Neural cell (in vitro differentiated cells): ENCODE results near the gene TAP1. TPM values are rescaled to one million over a fixed set of nuclear protein-coding genes. Genes with fewer than 3 reads are reported as not detected.

Experiments
- H2AFZ ChIP-seq: fragments of 200-600, 300-800 bp; sonication (generic), shearing (Covaris generic); 2 replicates; pipeline ENCODE4 v1.6.0; 2014; ENCODE audit warnings: low read depth, mild to moderate bottlenecking, antibody characterized with exemption, low read length, moderate library complexity
- H3F3A ChIP-seq: fragments of 200-600 bp; shearing (Covaris generic); 2 replicates; pipeline ENCODE4 v1.6.1; 2016; ENCODE audit warnings: mild to moderate bottlenecking, moderate library complexity, mixed read lengths, antibody characterized with exemption, low read length; ENCODE audit not compliant: insufficient read depth, poor library complexity, severe bottlenecking
- H3K27ac ChIP-seq: fragments of 200-600, 300-800 bp; sonication (generic), shearing (Covaris generic); 2 replicates; pipeline ENCODE4 v1.5.1; 2014; ENCODE audit warnings: mild to moderate bottlenecking, low read length, moderate library complexity
- H3K27me3 ChIP-seq: fragments of 300-800, 200-600 bp; sonication (generic), shearing (Covaris generic); 2 replicates; pipeline ENCODE4 v1.6.0; 2014; ENCODE audit warnings: mild to moderate bottlenecking, low read depth, low read length, moderate library complexity; ENCODE audit not compliant: insufficient read depth
- H3K36me3 ChIP-seq: fragments of 300-800, 200-600 bp; sonication (generic), shearing (Covaris generic); 2 replicates; pipeline ENCODE4 v1.5.1; 2014; ENCODE audit warnings: mild to moderate bottlenecking, antibody characterized with exemption, low read length, moderate library complexity; ENCODE audit not compliant: insufficient read depth
- H3K4me2 ChIP-seq: fragments of 300-800, 200-600 bp; sonication (generic), shearing (Covaris generic); 2 replicates; pipeline ENCODE4 v1.6.0; 2014; ENCODE audit warnings: mild to moderate bottlenecking, low read length
- H3K4me3 ChIP-seq: fragments of 300-800, 200-600 bp; sonication (generic), shearing (Covaris generic); 2 replicates; pipeline ENCODE4 v1.5.1; 2014; ENCODE audit warnings: mild to moderate bottlenecking, low read length, moderate library complexity
- H3K79me2 ChIP-seq: fragments of 200-600 bp; shearing (Covaris generic); replicated peaks from 2 replicates; pipeline ENCODE4 v1.6.0; 2014; ENCODE audit warnings: mild to moderate bottlenecking, low read length, moderate library complexity; ENCODE audit not compliant: insufficient read depth
- H3K9ac ChIP-seq: fragments of 300-800, 200-600 bp; sonication (generic), shearing (Covaris generic); 2 replicates; pipeline ENCODE4 v1.6.1; 2016; ENCODE audit warnings: mild to moderate bottlenecking, low read length, mixed read lengths
- H3K9me2 ChIP-seq: fragments of 200-600 bp; shearing (Covaris generic); 2 replicates; pipeline ENCODE4 v1.6.1; 2016; ENCODE audit warnings: mild to moderate bottlenecking, low read length, mixed read lengths; ENCODE audit not compliant: insufficient read depth
- H3K9me3 ChIP-seq: fragments of 200-600, 300-800 bp; sonication (generic), shearing (Covaris generic); 2 replicates; pipeline ENCODE4 v1.6.1; 2016; ENCODE audit warnings: mild to moderate bottlenecking, mixed run types, low read length, moderate library complexity, mixed read lengths
- H4K20me1 ChIP-seq: fragments of 200-600 bp; shearing (Covaris generic); 2 replicates; pipeline ENCODE4 v1.6.1; 2016; ENCODE audit warnings: mild to moderate bottlenecking, mixed run types; ENCODE audit not compliant: insufficient read depth
- CTCF ChIP-seq: fragments of 450-650 bp; IDR thresholded peaks from 2 replicates; pipeline ENCODE4 v1.5.1; 2014; ENCODE audit warnings: antibody characterized with exemption, mild to moderate bottlenecking, moderate library complexity; ENCODE audit not compliant: poor library complexity, severe bottlenecking
- EP300 ChIP-seq: fragments of 450-650 bp; conservative IDR thresholded peaks from 2 replicates; pipeline ENCODE4 v1.6.1; 2014; ENCODE audit warnings: antibody characterized with exemption, mild to moderate bottlenecking, moderate library complexity; ENCODE audit not compliant: poor library complexity, severe bottlenecking
- EZH2 ChIP-seq: fragments of 200-600, 300-800 bp; shearing (Covaris generic), sonication (generic); IDR thresholded peaks from 2 replicates; pipeline ENCODE4 v1.6.1; 2014; ENCODE audit warnings: antibody characterized with exemption, low read length, borderline replicate concordance, mild to moderate bottlenecking; ENCODE audit not compliant: insufficient read depth, poor library complexity, severe bottlenecking
- MXI1 ChIP-seq: fragments of 450-650 bp; conservative IDR thresholded peaks from 2 replicates; pipeline ENCODE4 v1.6.1; 2014; ENCODE audit warnings: antibody characterized with exemption, mild to moderate bottlenecking; ENCODE audit not compliant: poor library complexity, severe bottlenecking
- POLR2AphosphoS5 ChIP-seq: IDR thresholded peaks from 2 replicates; pipeline ENCODE4 v1.6.1; 2012
- RAD21 ChIP-seq: fragments of 450-650 bp; conservative IDR thresholded peaks from 2 replicates; pipeline ENCODE4 v1.6.1; 2014; ENCODE audit warnings: antibody characterized with exemption, mild to moderate bottlenecking, moderate library complexity
- REST ChIP-seq: IDR thresholded peaks from 2 replicates; pipeline ENCODE4 v1.6.1; 2012; ENCODE audit warnings: borderline replicate concordance
- SMC3 ChIP-seq: fragments of 450-650 bp; conservative IDR thresholded peaks from 2 replicates; pipeline ENCODE4 v1.6.1; 2014; ENCODE audit warnings: antibody characterized with exemption, mild to moderate bottlenecking, moderate library complexity; ENCODE audit not compliant: poor library complexity
- TAF1 ChIP-seq: IDR thresholded peaks from 2 replicates; pipeline ENCODE4 v1.6.1; 2012; ENCODE audit warnings: low read depth
- polyA plus RNA-seq: library from polyadenylated mRNA; depleted of rRNA; stranded (reverse); fragments of >200 nt; gene quantifications from 2 replicates; pipeline ENCODE4 v1.2.3, GENCODE V29; 2014

The TAP1 gene
- polyA plus RNA-seq, 1 donor from 2014 or later = not detected

GRCh38 chr6:32849126-32849525 lies 4.4 kb downstream of the TAP1 start:
- Histone ChIP-seq H3K79me2 (no peaks in the 10 kb centered on the region), H3K4me2 (no peak overlapping the region), H3K36me3 (no peaks in the 10 kb centered on the region), H3K27ac (no peak overlapping the region), H3K27me3 (peaks cover 58% of the 10 kb centered on the region), H3K9me3 (no peaks in the 10 kb centered on the region), H3F3A (no peaks in the 10 kb centered on the region), H4K20me1 (no peaks in the 10 kb centered on the region), H3K4me3 (no peak overlapping the region), H3K9ac (no peak overlapping the region), H3K9me2 (no peaks in the 10 kb centered on the region), H2AFZ (no peak overlapping the region)
- no peak for TF ChIP-seq EZH2
- TF ChIP-seq MXI1 = no peak
- no peak for TF ChIP-seq EP300
- no peak for TF ChIP-seq CTCF
- TF ChIP-seq TAF1 = no peak
- no peak for TF ChIP-seq POLR2AphosphoS5

- Histone ChIP-seq H4K20me1 (no peaks in the 10 kb centered on the region), H3K4me2 (no peak overlapping the region), H3K27ac (no peak overlapping the region), H3F3A (no peaks in the 10 kb centered on the region), H3K9me3 (no peaks in the 10 kb centered on the region), H3K9ac (no peak overlapping the region), H2AFZ (no peak overlapping the region), H3K36me3 (no peaks in the 10 kb centered on the region), H3K79me2 (no peaks in the 10 kb centered on the region), H3K27me3 (peaks cover 58% of the 10 kb centered on the region), H3K9me2 (no peaks in the 10 kb centered on the region), H3K4me3 (no peak overlapping the region)
- TF ChIP-seq REST = no peak
- TF ChIP-seq CTCF = no peak
- no peak for TF ChIP-seq EZH2
- no peak for TF ChIP-seq TAF1
- TF ChIP-seq POLR2AphosphoS5 = no peak
- no peak for TF ChIP-seq EP300
- no peak for TF ChIP-seq MXI1
- no peak for TF ChIP-seq SMC3
- TF ChIP-seq RAD21 = no peak
These were observed 5.7 kb downstream of the TAP1 start for GRCh38 chr6:32847795-32848194.
